Measurements from ENCODE around the gene LYVE1. TPM values are rescaled to one million over a fixed set of nuclear protein-coding genes. Genes with fewer than 3 reads are reported as not detected.
A peak's percentile ranks its signal among the peaks of the same experiment; 100 is the strongest.

Gene LYVE1
- total RNA-seq, 1 donor from 2014 or later: 140 TPM

- peak in 1 of 2 donors; percentile 35 for DNase-seq (ENCODE audit: low read depth in 2 of 2)
Measured at GRCh38 chr11:10561043-10561818, 7.2 kb downstream of the LYVE1 start.

- DNase-seq (ENCODE audit: low read depth in 2 of 2): no peak
Measured at GRCh38 chr11:10558288-10558687, 10.2 kb downstream of the LYVE1 start.

GRCh38 chr11:10556590-10556989 lies 11.9 kb downstream of the LYVE1 start:
- DNase-seq (ENCODE audit: low read depth in 2 of 2): no peak

- DNase-seq (ENCODE audit: low read depth in 2 of 2): no peak
Measured at GRCh38 chr11:10551845-10552352, 16.6 kb downstream of the LYVE1 start.

- DNase-seq (ENCODE audit: low read depth in 2 of 2): no peak
Measured at GRCh38 chr11:10551290-10551592, 17.2 kb downstream of the LYVE1 start.

- DNase-seq (ENCODE audit: low read depth in 2 of 2): peak in 1 of 2 donors; percentile 72
Measured at GRCh38 chr11:10550503-10551289, 17.8 kb downstream of the LYVE1 start.

- no peak for DNase-seq (ENCODE audit: low read depth in 2 of 2)
Measured at GRCh38 chr11:10544491-10545465, 23.7 kb downstream of the LYVE1 start.

GRCh38 chr11:10543782-10544181 lies 24.7 kb downstream of the LYVE1 start:
- no peak for DNase-seq (ENCODE audit: low read depth in 2 of 2)

GRCh38 chr11:10542776-10543175 lies 25.7 kb downstream of the LYVE1 start:
- no peak for DNase-seq (ENCODE audit: low read depth in 2 of 2)

- no peak for DNase-seq (ENCODE audit: low read depth in 2 of 2)
Measured at GRCh38 chr11:10541561-10541930, 26.9 kb downstream of the LYVE1 start.

GRCh38 chr11:10540915-10541560 lies 27.4 kb downstream of the LYVE1 start, which contains the start of gene RNF141:
Gene RNF141, minus strand, starts transcription at chr11:10541187. Its CDS starts 7,029 bp downstream, at chr11:10534158.
- DNase-seq (ENCODE audit: low read depth in 2 of 2): peak; percentile 93 to 95

- peak; percentile 43 to 58 for DNase-seq (ENCODE audit: low read depth in 2 of 2)
Measured at GRCh38 chr11:10540546-10540914, 27.9 kb downstream of the LYVE1 start.

GRCh38 chr11:10539339-10539738 lies 29.1 kb downstream of the LYVE1 start:
- DNase-seq (ENCODE audit: low read depth in 2 of 2): no peak

- no peak for DNase-seq (ENCODE audit: low read depth in 2 of 2)
Measured at GRCh38 chr11:10538924-10539323, 29.5 kb downstream of the LYVE1 start.

GRCh38 chr11:10537600-10537999 lies 30.9 kb downstream of the LYVE1 start:
- DNase-seq (ENCODE audit: low read depth in 2 of 2): no peak

- peak in 1 of 2 donors; percentile 45 for DNase-seq (ENCODE audit: low read depth in 2 of 2)
Measured at GRCh38 chr11:10534316-10534715, 34.1 kb downstream of the LYVE1 start.

GRCh38 chr11:10533323-10533722 lies 35.1 kb downstream of the LYVE1 start:
- DNase-seq (ENCODE audit: low read depth in 2 of 2): no peak

GRCh38 chr11:10532526-10532925 lies 35.9 kb downstream of the LYVE1 start:
- no peak for DNase-seq (ENCODE audit: low read depth in 2 of 2)

GRCh38 chr11:10529279-10529678 lies 39.2 kb downstream of the LYVE1 start:
- no peak for DNase-seq (ENCODE audit: low read depth in 2 of 2)

GRCh38 chr11:10528121-10528520 lies 40.3 kb downstream of the LYVE1 start:
- no peak for DNase-seq (ENCODE audit: low read depth in 2 of 2)
